NB4 (cell line): ENCODE results near the gene AKAP6.

Source experiments
- CTCF ChIP-seq: IDR thresholded peaks from one replicate; pipeline ENCODE4 v1.5.1; 2012; ENCODE audit warnings: low read depth, low read length
- POLR2A ChIP-seq: IDR thresholded peaks from 2 replicates; pipeline ENCODE4 v1.6.1; 2011; ENCODE audit warnings: mild to moderate bottlenecking; ENCODE audit not compliant: insufficient read length; ENCODE audit errors: extremely low read depth

- TF ChIP-seq CTCF (no peak), POLR2A (no peak)
These were observed 277.2 kb downstream of the AKAP6 start for GRCh38 chr14:32606301-32606700.
